ES-I3 (cell line): ENCODE measurements around the gene LIPC.

ENCODE experiments used
- H3K36me3 ChIP-seq: 2 replicates; pipeline ENCODE4 v1.6.1; 2013; ENCODE audit warnings: mild to moderate bottlenecking, low read length, control low read depth, moderate library complexity; ENCODE audit not compliant: insufficient read depth
- H3K4me1 ChIP-seq: 2 replicates; pipeline ENCODE4 v1.6.1; 2013; ENCODE audit warnings: mild to moderate bottlenecking, control low read depth, low read length; ENCODE audit not compliant: insufficient read depth
- H3K9ac ChIP-seq: 2 replicates; pipeline ENCODE4 v1.6.1; 2013; ENCODE audit warnings: low read depth, mild to moderate bottlenecking, low read length, moderate library complexity
- H3K9me3 ChIP-seq: 2 replicates; pipeline ENCODE4 v1.6.1; 2013; ENCODE audit warnings: mild to moderate bottlenecking, low read length, moderate library complexity; ENCODE audit not compliant: control insufficient read depth, insufficient read depth

Gene LIPC

GRCh38 chr15:58447271-58448010 lies 15.7 kb downstream of the LIPC start:
- no peak overlapping the region for H3K9ac ChIP-seq
- peaks cover 3% of the 10 kb centered on the region; the same call in 1 of the 2 replicates for H3K4me1 ChIP-seq
- H3K36me3 ChIP-seq, result no peaks in the 10 kb centered on the region
- no peaks in the 10 kb centered on the region for H3K9me3 ChIP-seq

GRCh38 chr15:58448331-58448730 lies 16.5 kb downstream of the LIPC start:
- Histone ChIP-seq H3K36me3 (no peaks in the 10 kb centered on the region), H3K9ac (no peak overlapping the region), H3K9me3 (no peaks in the 10 kb centered on the region), H3K4me1 (peaks cover 3% of the 10 kb centered on the region; the same call in 1 of the 2 replicates)

GRCh38 chr15:58448906-58449305 lies 17.1 kb downstream of the LIPC start:
- no peaks in the 10 kb centered on the region for H3K9me3 ChIP-seq
- peaks cover 2% of the 10 kb centered on the region; the same call in 1 of the 2 replicates for H3K4me1 ChIP-seq
- H3K36me3 ChIP-seq, result no peaks in the 10 kb centered on the region
- H3K9ac ChIP-seq, result no peak overlapping the region

DNA sequence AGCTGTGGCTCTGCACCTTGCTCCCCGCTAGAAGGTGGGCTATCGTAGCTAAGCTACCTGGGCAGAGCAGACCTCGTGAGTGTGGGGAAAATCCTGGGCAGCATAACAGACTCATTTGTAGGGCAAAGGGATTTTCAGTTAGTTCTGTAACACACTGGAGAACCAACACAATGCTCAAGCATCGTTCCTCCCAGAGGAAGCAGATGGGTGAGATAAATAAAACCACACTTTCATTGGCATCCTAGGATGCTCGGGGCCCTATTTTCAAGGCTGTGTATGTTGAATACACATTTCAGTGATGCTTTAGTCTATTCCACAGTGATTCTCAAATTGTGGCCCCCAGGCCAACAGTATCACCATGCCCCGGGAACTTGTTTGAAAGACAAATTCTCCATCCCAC lies 20.0 kb downstream of the LIPC start:
- Histone ChIP-seq H3K9me3 (no peaks in the 10 kb centered on the region), H3K36me3 (no peaks in the 10 kb centered on the region), H3K4me1 (no peaks in the 10 kb centered on the region), H3K9ac (no peak overlapping the region)

GRCh38 chr15:58452775-58453174 lies 21.0 kb downstream of the LIPC start:
- Histone ChIP-seq H3K9me3 (no peaks in the 10 kb centered on the region), H3K36me3 (no peaks in the 10 kb centered on the region), H3K4me1 (no peaks in the 10 kb centered on the region), H3K9ac (no peak overlapping the region)

GRCh38 chr15:58453931-58454793 lies 22.4 kb downstream of the LIPC start:
- Histone ChIP-seq H3K36me3 (no peaks in the 10 kb centered on the region), H3K9me3 (no peaks in the 10 kb centered on the region), H3K9ac (no peak overlapping the region), H3K4me1 (no peaks in the 10 kb centered on the region)

DNA sequence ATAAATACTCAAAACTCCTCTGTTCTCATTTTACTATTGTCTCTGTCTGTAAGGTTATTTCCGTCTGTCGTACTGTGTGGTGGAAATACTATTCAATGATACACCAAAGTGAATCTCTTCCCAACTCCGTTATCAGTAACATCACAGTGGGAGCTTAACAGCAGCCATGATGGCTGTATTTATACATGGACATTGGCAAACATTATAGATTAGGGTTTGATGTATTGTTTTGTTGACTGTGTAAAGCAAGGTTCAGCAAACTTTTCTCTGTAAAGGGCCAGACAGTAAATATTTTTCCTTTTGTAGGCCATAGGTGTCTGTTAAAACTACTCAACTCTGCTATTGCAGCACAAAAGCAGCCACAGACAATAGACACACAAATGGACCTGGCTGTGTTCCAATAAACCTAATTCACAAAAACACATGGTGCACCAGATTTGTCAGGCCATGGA lies 23.2 kb downstream of the LIPC start:
- Histone ChIP-seq H3K9me3 (no peaks in the 10 kb centered on the region), H3K36me3 (no peaks in the 10 kb centered on the region), H3K9ac (no peak overlapping the region), H3K4me1 (no peaks in the 10 kb centered on the region)

- H3K9ac ChIP-seq, result no peak overlapping the region
- peaks cover 4% of the 10 kb centered on the region; the same call in 1 of the 2 replicates for H3K4me1 ChIP-seq
- H3K36me3 ChIP-seq, result no peaks in the 10 kb centered on the region
- H3K9me3 ChIP-seq, result no peaks in the 10 kb centered on the region
These were observed 25.7 kb downstream of the LIPC start for GRCh38 chr15:58457466-58457965.

DNA sequence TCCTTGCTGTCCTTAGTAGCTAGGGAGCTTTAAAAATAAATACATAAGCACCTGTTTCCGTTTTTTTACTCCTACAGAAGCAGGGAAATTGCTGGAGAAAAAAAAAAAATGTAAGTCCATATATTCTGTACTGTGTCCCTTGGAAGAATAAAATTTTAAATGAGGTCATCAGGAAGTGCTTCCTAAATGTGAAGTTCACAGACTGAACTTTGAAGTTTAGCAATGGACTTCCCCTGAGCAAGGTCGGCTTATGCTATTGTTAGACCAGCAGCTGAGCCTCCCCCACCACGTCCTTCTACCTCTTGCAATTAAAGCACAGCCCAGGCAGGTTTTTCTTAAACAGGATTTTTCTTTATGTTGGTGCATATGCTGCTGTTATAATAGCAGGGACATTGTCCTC lies 26.3 kb downstream of the LIPC start:
- no peaks in the 10 kb centered on the region for H3K9me3 ChIP-seq
- no peak overlapping the region for H3K9ac ChIP-seq
- H3K36me3 ChIP-seq, result no peaks in the 10 kb centered on the region
- H3K4me1 ChIP-seq, result peaks cover 9% of the 10 kb centered on the region; the same call in 1 of the 2 replicates

DNA sequence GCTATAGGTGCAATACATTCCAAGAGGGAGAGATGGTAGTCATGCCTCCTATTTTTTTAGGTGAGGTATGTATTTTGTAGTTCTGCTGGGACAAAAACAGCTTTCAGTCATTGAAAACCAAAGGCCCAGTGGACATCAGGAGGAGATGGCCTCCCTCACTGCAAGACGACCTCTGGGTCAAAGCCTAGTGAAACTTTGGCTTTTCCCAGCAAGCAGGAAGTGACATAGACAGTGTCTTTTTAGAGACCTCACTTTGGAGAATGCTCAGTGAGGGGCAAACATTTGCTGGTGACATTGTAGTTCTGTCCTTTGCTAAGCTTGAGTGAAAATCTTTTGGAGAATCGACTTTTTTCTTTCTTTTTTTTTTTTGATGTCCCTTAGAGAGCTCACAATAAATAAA lies 27.3 kb downstream of the LIPC start:
- Histone ChIP-seq H3K4me1 (peaks cover 9% of the 10 kb centered on the region; the same call in 1 of the 2 replicates), H3K9me3 (no peaks in the 10 kb centered on the region), H3K36me3 (no peaks in the 10 kb centered on the region), H3K9ac (no peak overlapping the region)

GRCh38 chr15:58459560-58459959 lies 27.8 kb downstream of the LIPC start:
- H3K36me3 ChIP-seq, result no peaks in the 10 kb centered on the region
- peaks cover 9% of the 10 kb centered on the region; the same call in 1 of the 2 replicates for H3K4me1 ChIP-seq
- no peak overlapping the region for H3K9ac ChIP-seq
- no peaks in the 10 kb centered on the region for H3K9me3 ChIP-seq

DNA sequence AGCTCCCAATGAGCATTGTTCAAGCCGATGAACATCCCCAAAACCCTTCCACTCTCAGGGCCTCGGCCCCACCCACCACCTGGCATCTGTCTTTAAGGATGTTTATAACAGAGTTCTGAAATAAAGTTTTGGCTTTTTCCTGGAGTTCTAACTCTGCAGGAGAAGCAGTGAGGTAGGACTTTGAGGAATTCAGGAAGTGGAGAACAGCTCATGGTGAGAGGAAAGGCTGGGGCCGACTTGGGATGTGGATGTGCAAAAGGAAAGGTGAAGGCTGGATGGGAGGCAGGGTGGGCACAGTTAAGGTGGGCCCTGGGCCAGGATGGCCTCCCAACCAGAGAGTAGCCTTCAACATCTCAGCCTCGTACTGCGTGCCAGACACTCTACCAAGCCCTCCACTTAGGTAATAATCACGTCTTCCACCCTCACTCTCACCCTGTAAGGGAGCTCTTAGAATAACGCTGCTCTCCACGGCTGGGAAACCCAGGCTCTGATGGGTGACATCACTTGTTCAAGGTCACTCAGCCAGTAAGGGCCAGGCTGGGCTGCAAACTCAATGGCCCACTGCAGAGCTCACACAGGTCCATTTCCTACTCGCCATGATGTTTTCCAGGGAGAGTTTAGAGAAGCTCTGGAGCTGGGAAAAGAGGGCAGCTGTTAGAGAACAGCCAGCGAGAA lies 28.5 kb downstream of the LIPC start:
- Histone ChIP-seq H3K36me3 (no peaks in the 10 kb centered on the region), H3K9ac (no peak overlapping the region), H3K9me3 (no peaks in the 10 kb centered on the region), H3K4me1 (peaks cover 9% of the 10 kb centered on the region; the same call in 1 of the 2 replicates)

DNA sequence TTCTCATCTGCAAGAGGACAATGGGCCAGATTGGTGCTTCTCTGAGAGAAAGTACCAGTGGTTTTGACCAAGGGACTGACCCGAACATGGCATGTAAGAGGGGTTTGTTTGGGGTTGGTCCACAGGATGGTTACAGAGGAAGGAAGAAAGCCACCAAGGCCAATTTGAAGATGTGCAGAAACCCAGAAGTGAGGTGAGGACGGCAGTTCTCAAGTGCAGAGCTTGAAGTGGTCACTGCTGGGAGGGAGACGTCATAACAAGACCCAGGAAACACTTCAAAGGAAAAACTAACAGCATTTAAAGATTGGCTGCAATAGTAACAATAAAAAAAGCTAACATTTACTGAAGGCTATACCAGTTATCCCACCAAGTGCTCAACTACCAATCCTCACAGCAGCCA lies 29.1 kb downstream of the LIPC start:
- Histone ChIP-seq H3K36me3 (no peaks in the 10 kb centered on the region), H3K4me1 (peaks cover 9% of the 10 kb centered on the region; the same call in 1 of the 2 replicates), H3K9ac (no peak overlapping the region), H3K9me3 (no peaks in the 10 kb centered on the region)

DNA sequence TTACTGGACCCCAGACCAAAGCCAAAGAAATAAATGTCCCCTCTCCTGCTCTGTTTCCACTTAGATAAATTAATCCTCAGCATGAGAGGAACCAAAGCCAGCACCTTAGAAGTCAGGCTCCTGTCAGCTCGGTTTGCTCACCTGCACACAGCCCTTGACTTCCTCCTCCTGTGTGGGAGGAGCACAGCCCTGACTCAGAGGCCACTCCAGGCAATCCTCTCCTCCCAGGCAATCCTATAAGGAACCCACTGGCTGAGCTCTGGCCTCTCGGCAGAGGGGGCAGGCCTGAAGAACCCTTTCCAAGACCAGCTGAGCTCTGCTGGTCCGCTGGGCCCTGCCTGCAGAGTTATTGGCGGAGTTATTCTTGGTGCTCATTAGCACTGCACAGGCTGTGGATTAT lies 30.8 kb downstream of the LIPC start:
- H3K9me3 ChIP-seq, result no peaks in the 10 kb centered on the region
- no peak overlapping the region for H3K9ac ChIP-seq
- H3K4me1 ChIP-seq, result peaks cover 9% of the 10 kb centered on the region; the same call in 1 of the 2 replicates
- H3K36me3 ChIP-seq, result no peaks in the 10 kb centered on the region
